Trophoblast cell (in vitro differentiated cells and primary cell): Measurements from ENCODE around the gene MYL2.

Experiments
- DNase-seq, 2 donors: peaks; one replicate each; pipeline ENCODE4 v3.0.0-alpha.2; 2016
- H2AFZ ChIP-seq: 2 replicates; pipeline ENCODE4 v1.6.1; 2013; ENCODE audit warnings: low read length, moderate library complexity, mild to moderate bottlenecking; ENCODE audit not compliant: insufficient read depth, poor library complexity
- H2AK5ac ChIP-seq: 2 replicates; pipeline ENCODE4 v1.6.1; 2013; ENCODE audit warnings: mild to moderate bottlenecking, low read length
- H2BK120ac ChIP-seq: 2 replicates; pipeline ENCODE4 v1.6.1; 2013; ENCODE audit warnings: low read length, mild to moderate bottlenecking, moderate library complexity; ENCODE audit not compliant: insufficient read depth, poor library complexity
- H2BK12ac ChIP-seq: 2 replicates; pipeline ENCODE4 v1.6.1; 2013; ENCODE audit warnings: mild to moderate bottlenecking, low read length, moderate library complexity
- H2BK5ac ChIP-seq: 2 replicates; pipeline ENCODE4 v1.6.1; 2013; ENCODE audit warnings: low read length, low read depth, moderate library complexity, mild to moderate bottlenecking; ENCODE audit not compliant: poor library complexity
- H3K14ac ChIP-seq: 2 replicates; pipeline ENCODE4 v1.6.1; 2013; ENCODE audit warnings: mild to moderate bottlenecking, low read length
- H3K18ac ChIP-seq: 2 replicates; pipeline ENCODE4 v1.6.1; 2013; ENCODE audit warnings: mild to moderate bottlenecking, low read length
- H3K23ac ChIP-seq: 2 replicates; pipeline ENCODE4 v1.6.1; 2013; ENCODE audit warnings: low read length
- H3K27ac ChIP-seq: 2 replicates; pipeline ENCODE4 v1.5.1; 2013; ENCODE audit warnings: low read depth, mild to moderate bottlenecking, inconsistent platforms, low read length, moderate library complexity
- H3K27me3 ChIP-seq: 2 replicates; pipeline ENCODE4 v1.6.1; 2013; ENCODE audit warnings: inconsistent platforms, mild to moderate bottlenecking, low read length, moderate library complexity; ENCODE audit not compliant: insufficient read depth
- H3K36me3 ChIP-seq, 2 experiments: 1 replicate in 1 of 2; 2 replicates in 1 of 2; pipeline ENCODE4 v1.6.1; 2013; ENCODE audit warnings: low read length in 2 of 2, mild to moderate bottlenecking in 2 of 2, moderate library complexity in 1 of 2; ENCODE audit not compliant: insufficient read depth in 2 of 2, control insufficient read depth in 1 of 2
- H3K4ac ChIP-seq: 2 replicates; pipeline ENCODE4 v1.6.1; 2013; ENCODE audit warnings: low read depth, mild to moderate bottlenecking, low read length, moderate library complexity
- H3K4me1 ChIP-seq, 2 experiments: 1 replicate in 1 of 2; 2 replicates in 1 of 2; pipeline ENCODE4 v1.6.1; 2013; ENCODE audit warnings: low read length in 2 of 2, mild to moderate bottlenecking in 2 of 2, moderate library complexity in 1 of 2; ENCODE audit not compliant: insufficient read depth in 2 of 2, control insufficient read depth in 1 of 2
- H3K4me2 ChIP-seq: 2 replicates; pipeline ENCODE4 v1.6.1; 2013; ENCODE audit warnings: inconsistent platforms, mild to moderate bottlenecking, low read length, moderate library complexity
- H3K4me3 ChIP-seq: 2 replicates; pipeline ENCODE4 v1.5.1; 2013; ENCODE audit warnings: mild to moderate bottlenecking, low read depth, low read length, inconsistent platforms
- H3K79me1 ChIP-seq: one replicate; pipeline ENCODE4 v1.6.1; 2013; ENCODE audit warnings: low read length
- H3K79me2 ChIP-seq: 2 replicates; pipeline ENCODE4 v1.6.1; 2013; ENCODE audit warnings: low read length, mild to moderate bottlenecking; ENCODE audit not compliant: control insufficient read depth, insufficient read depth, poor library complexity
- H3K9ac ChIP-seq: 2 replicates; pipeline ENCODE4 v1.6.1; 2013; ENCODE audit warnings: mild to moderate bottlenecking, low read length
- H3K9me3 ChIP-seq: 2 replicates; pipeline ENCODE4 v1.6.1; 2013; ENCODE audit warnings: low read depth, mild to moderate bottlenecking, control low read depth, inconsistent platforms, low read length; ENCODE audit not compliant: insufficient read depth
- H4K12ac ChIP-seq: 2 replicates; pipeline ENCODE4 v1.6.1; 2013; ENCODE audit warnings: low read depth, mild to moderate bottlenecking, low read length, moderate library complexity
- H4K8ac ChIP-seq: 2 replicates; pipeline ENCODE4 v1.6.1; 2013; ENCODE audit warnings: low read depth, mild to moderate bottlenecking, low read length, moderate library complexity
- H4K91ac ChIP-seq: one replicate; pipeline ENCODE4 v1.6.1; 2013; ENCODE audit warnings: low read depth, mild to moderate bottlenecking, low read length, moderate library complexity
- WGBS: extraction: QIAGEN DNeasy Blood & Tissue Kit; methylation state at CpG from one replicate; pipeline ENCODE4 v1.1.7; 2013; ENCODE audit warnings: missing lambda C conversion rate; ENCODE audit not compliant: insufficient read length, insufficient coverage; ENCODE audit errors: extremely low coverage; 5-methylcytosine and 5-hydroxymethylcytosine counted together

Gene MYL2

DNA sequence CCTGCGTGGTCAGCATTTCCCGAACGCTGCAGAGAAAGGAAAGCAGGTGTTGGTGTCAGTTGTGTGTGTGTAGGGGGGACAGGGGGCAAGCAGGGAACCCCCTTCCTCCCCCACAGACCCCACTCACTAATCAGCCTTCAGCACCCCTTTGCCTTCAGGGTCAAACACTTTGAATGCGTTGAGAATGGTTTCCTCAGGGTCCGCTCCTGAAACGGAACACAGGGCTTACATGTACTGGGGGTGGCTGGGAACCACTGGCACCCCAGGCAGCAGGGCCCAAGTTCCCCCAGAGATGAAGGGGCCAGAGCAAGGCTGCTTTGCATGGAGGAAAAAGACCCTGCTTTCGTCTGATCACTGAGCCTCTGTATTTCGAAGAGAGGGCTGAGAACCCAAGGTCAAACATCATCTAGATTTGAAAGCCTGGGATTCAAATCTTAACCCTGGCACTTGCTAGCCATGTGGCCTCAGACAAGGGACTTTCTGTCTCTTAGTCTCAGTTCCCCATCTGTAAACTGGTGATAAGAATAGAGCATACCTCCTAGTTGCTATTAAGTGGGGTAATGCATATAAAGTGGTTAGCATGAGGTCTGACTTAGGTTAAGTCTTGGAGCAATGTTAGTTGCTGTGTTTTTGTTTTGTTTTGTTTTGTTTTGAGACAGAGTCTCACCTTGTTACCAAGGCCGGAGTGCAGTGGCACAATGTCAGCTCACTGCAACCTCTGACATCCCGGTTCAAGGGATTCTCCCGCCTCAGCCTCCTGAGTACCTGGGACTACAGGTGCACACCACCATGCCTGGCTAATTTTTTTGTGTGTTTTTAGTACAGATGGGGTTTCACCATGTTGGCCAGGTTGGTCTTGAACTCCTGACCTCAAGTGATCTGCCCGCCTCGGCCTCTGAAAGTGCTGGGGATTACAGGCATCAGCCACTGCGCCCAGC, 7.0 kb downstream of the MYL2 start:
- Histone ChIP-seq H3K27me3 (no peaks in the 10 kb centered on the region), H3K79me1 (no peaks in the 10 kb centered on the region), H3K4me3 (no peak overlapping the region), H3K4ac (no peak overlapping the region), H3K9ac (no peak overlapping the region), H3K36me3 (no peaks in the 10 kb centered on the region), H3K4me2 (no peak overlapping the region), H3K14ac (no peak overlapping the region), H4K8ac (no peak overlapping the region), H4K91ac (no peak overlapping the region), H4K12ac (no peak overlapping the region), H2AFZ (no peak overlapping the region), H3K9me3 (peaks cover 3% of the 10 kb centered on the region), H2BK5ac (no peak overlapping the region), H2AK5ac (peak overlapping the region; percentile 5), H3K23ac (no peak overlapping the region), H3K27ac (no peak overlapping the region), H2BK120ac (no peak overlapping the region), H3K4me1 (peaks cover 0 to 2% of the 10 kb centered on the region in 2 experiments), H3K18ac (no peak overlapping the region), H3K79me2 (no peaks in the 10 kb centered on the region), H2BK12ac (no peak overlapping the region)
- no CpG with 5 or more reads among the region's 14 CpGs for WGBS
- peak in 1 of 2 donors; percentile 57 for DNase-seq

DNA sequence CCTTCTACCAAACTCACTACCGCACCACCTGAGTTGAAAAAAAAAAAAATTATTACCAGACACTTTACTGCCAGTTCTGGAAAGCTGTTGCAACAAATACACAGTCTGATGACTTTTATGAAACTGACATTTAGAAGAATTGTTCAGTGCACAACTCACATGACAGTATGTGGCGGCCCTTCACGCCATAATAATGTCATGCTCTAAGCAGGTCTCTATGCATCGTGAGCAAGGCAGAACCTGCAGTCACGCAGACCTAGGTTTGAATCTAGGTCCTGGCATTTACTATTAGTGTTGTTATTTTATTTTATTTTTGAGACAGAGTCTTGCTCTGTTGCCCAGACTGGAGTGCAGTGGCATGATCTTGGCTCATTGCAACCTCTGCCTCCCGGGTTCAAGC, 8.1 kb downstream of the MYL2 start:
- no peak overlapping the region for H4K12ac ChIP-seq
- H4K91ac ChIP-seq = no peak overlapping the region
- H2BK5ac ChIP-seq = no peak overlapping the region
- no peaks in the 10 kb centered on the region for H3K36me3 ChIP-seq
- H3K4me1 ChIP-seq = peaks cover 0 to 3% of the 10 kb centered on the region in 2 experiments
- H3K79me2 ChIP-seq = no peaks in the 10 kb centered on the region
- H3K18ac ChIP-seq = no peak overlapping the region
- H3K27ac ChIP-seq = no peak overlapping the region
- H3K27me3 ChIP-seq = no peaks in the 10 kb centered on the region
- no peak overlapping the region for H2BK120ac ChIP-seq
- no peak overlapping the region for H3K4ac ChIP-seq
- H4K8ac ChIP-seq = no peak overlapping the region
- H3K79me1 ChIP-seq = no peaks in the 10 kb centered on the region
- no CpG with 5 or more reads among the region's 6 CpGs for WGBS
- H3K4me3 ChIP-seq = no peak overlapping the region
- H2AFZ ChIP-seq = no peak overlapping the region
- DNase-seq = no peak
- no peak overlapping the region for H3K4me2 ChIP-seq
- H2BK12ac ChIP-seq = no peak overlapping the region
- H3K23ac ChIP-seq = no peak overlapping the region
- no peak overlapping the region for H3K14ac ChIP-seq
- no peak overlapping the region for H3K9ac ChIP-seq
- no peak overlapping the region for H2AK5ac ChIP-seq
- peaks cover 3% of the 10 kb centered on the region for H3K9me3 ChIP-seq

DNA sequence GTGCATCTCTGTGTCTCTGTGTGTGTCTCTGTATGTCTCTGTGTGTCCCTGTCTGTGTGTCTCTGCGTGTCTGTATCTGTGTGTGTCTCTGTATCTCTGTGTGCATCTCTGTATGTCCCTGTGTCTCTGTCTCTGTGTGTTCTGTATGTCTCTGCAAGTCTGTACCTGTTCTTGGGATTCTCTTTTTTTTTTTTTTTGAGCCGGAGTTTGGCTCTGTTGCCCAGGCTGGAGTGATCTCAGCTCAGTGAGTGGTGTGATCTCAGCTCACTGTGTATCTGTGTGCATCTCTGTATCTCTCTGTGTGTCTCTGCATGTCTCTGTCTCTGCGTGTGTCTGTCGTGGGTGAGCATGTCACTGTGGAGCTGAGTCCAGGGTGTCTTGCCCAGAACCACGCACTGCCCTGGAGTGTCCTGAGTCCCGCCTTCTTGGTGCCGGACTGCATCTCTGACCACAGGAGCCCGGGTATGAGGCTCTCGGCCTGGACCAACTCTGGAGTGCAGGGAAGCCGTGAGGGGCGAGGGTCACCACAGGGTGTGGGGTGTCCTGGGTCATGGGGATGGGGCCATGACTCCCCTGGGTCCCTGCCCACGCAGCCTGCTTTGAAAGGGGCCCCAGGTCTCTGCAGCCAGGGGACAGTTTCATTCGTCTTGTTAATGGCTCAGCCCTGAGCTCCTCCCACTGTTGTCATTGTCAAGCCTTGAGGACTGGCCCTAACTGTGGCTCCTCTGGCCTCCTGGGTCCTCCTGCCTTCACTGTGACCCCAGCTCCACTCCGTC, 11.8 kb downstream of the MYL2 start:
- H2AFZ ChIP-seq = no peak overlapping the region
- H2BK120ac ChIP-seq = no peak overlapping the region
- no peak overlapping the region for H2AK5ac ChIP-seq
- peaks cover 3% of the 10 kb centered on the region for H3K9me3 ChIP-seq
- H3K27ac ChIP-seq = no peak overlapping the region
- H3K18ac ChIP-seq = no peak overlapping the region
- H3K4me3 ChIP-seq = peak overlapping the region; percentile 10
- no peak overlapping the region for H3K4me2 ChIP-seq
- H3K4ac ChIP-seq = no peak overlapping the region
- H3K79me1 ChIP-seq = no peaks in the 10 kb centered on the region
- H3K36me3 ChIP-seq = no peaks in the 10 kb centered on the region
- H4K91ac ChIP-seq = no peak overlapping the region
- no peak overlapping the region for H4K8ac ChIP-seq
- H2BK12ac ChIP-seq = peak overlapping the region; percentile 12
- DNase-seq = no peak
- H2BK5ac ChIP-seq = no peak overlapping the region
- H4K12ac ChIP-seq = no peak overlapping the region
- no peak overlapping the region for H3K23ac ChIP-seq
- WGBS = no CpG with 5 or more reads among the region's 14 CpGs
- peaks cover 0 to 5% of the 10 kb centered on the region in 2 experiments for H3K4me1 ChIP-seq
- H3K79me2 ChIP-seq = no peaks in the 10 kb centered on the region
- H3K27me3 ChIP-seq = no peaks in the 10 kb centered on the region
- H3K9ac ChIP-seq = no peak overlapping the region
- H3K14ac ChIP-seq = no peak overlapping the region

DNA sequence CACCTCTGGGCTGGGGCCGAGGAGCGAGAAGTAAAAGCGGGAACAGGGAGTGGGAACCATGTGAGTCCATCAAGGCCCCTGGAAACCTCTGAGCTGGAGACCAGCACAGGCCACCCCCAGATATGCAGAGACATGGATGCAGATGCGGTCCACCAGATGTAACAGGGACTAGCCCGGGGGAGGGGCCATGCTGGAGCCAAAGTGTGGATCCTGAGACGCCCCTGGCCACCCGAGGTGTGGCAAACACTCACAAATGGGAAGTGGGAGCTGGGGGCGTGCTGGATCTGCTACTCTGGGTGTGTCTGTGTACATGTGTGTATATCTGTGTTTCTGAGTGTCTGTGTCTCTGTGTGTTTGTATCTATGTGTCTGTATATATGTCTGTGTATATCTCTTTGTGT, 12.8 kb downstream of the MYL2 start:
- Histone ChIP-seq H2BK5ac (no peak overlapping the region), H3K79me2 (no peaks in the 10 kb centered on the region), H2BK120ac (peak overlapping the region; percentile 28), H3K4me1 (peaks cover 0 to 5% of the 10 kb centered on the region in 2 experiments), H3K4ac (no peak overlapping the region), H2AFZ (no peak overlapping the region), H4K8ac (no peak overlapping the region), H3K4me2 (no peak overlapping the region), H3K14ac (no peak overlapping the region), H4K12ac (no peak overlapping the region), H3K4me3 (no peak overlapping the region), H3K79me1 (no peaks in the 10 kb centered on the region), H3K18ac (no peak overlapping the region), H3K27me3 (no peaks in the 10 kb centered on the region), H3K27ac (peak overlapping the region; percentile 28), H2AK5ac (no peak overlapping the region), H4K91ac (peak overlapping the region; percentile 25), H3K9ac (no peak overlapping the region), H2BK12ac (no peak overlapping the region), H3K36me3 (no peaks in the 10 kb centered on the region), H3K9me3 (peaks cover 3% of the 10 kb centered on the region), H3K23ac (no peak overlapping the region)
- DNase-seq = peak in 1 of 2 donors; percentile 25
- WGBS = no CpG with 5 or more reads among the region's 8 CpGs
